Endothelial cell of umbilical vein (primary cell): ENCODE measurements around the gene AMZ1.

ENCODE experiments used
- CTCF ChIP-seq, 2 donors: IDR thresholded peaks; 1 replicate in 1 of 2; 2 replicates in 1 of 2; pipeline ENCODE4 v1.5.1; 2011; ENCODE audit warnings: low read length in 2 of 2, mild to moderate bottlenecking in 2 of 2, moderate library complexity in 2 of 2, control low read depth in 1 of 2, inconsistent platforms in 1 of 2, low read depth in 1 of 2; ENCODE audit not compliant: insufficient read depth in 1 of 2; ENCODE audit errors: extremely low read depth in 1 of 2
- FOS ChIP-seq: IDR thresholded peaks from 2 replicates; pipeline ENCODE4 v1.6.1; 2011; ENCODE audit warnings: mild to moderate bottlenecking, low read length, moderate library complexity, borderline replicate concordance; ENCODE audit not compliant: insufficient read depth
- GATA2 ChIP-seq: IDR thresholded peaks from 2 replicates; pipeline ENCODE4 v1.7.0; 2011; ENCODE audit warnings: low read depth, mild to moderate bottlenecking, moderate library complexity, mixed read lengths, low read length; ENCODE audit not compliant: insufficient read length, insufficient read depth
- JUN ChIP-seq: IDR thresholded peaks from 2 replicates; pipeline ENCODE4 v1.6.1; 2011; ENCODE audit warnings: borderline replicate concordance, low read depth; ENCODE audit not compliant: insufficient read length, insufficient read depth
- POLR2A ChIP-seq: IDR thresholded peaks from 2 replicates; pipeline ENCODE4 v1.6.1; 2012; ENCODE audit warnings: low read depth, mild to moderate bottlenecking, control low read depth, low read length
- POLR2AphosphoS5 ChIP-seq: IDR thresholded peaks from 2 replicates; pipeline ENCODE4 v1.6.1; 2012; ENCODE audit warnings: low read depth, mild to moderate bottlenecking, control low read depth, low read length, moderate library complexity; ENCODE audit not compliant: insufficient read depth
- TF ChIP-seq, protein P1 (sequence below): IDR thresholded peaks from 2 replicates; pipeline ENCODE4 v1.6.1; 2011; ENCODE audit not compliant: insufficient read depth, insufficient read length

DNA sequence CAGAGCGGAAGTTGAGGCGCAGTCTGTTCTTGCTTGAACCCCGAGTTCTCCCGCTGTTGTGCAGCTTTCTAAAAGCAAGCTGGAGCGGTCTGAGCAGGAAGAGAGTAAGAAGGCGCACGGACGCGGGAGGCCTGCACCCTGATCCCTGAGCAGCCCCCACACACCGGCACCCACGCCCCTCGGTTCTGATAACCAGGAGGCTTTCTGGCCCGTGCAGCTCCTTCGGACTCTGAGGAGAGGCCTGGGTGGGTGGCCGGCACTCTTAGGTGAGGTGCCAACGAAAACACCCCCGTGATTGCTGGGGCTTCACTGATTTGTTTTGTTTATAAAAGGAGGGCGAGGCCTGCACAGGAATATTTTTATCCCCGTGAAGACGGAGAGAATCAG, 28.9 kb downstream of the AMZ1 start:
- no peak for TF ChIP-seq CTCF (IDR thresholded peaks at IDR 0.05; ENCODE audit: extremely low read depth in 1 of 2, insufficient read depth in 1 of 2, low read depth in 1 of 2, low read length in 2 of 2)
- TF ChIP-seq JUN = no peak
- no peak for TF ChIP-seq GATA2
- TF ChIP-seq, protein P1, sequence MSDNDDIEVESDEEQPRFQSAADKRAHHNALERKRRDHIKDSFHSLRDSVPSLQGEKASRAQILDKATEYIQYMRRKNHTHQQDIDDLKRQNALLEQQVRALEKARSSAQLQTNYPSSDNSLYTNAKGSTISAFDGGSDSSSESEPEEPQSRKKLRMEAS = no peak
- no peak for TF ChIP-seq POLR2A
- TF ChIP-seq FOS = no peak
- no peak for TF ChIP-seq POLR2AphosphoS5
